Activated CD4-positive, alpha-beta T cell treated with anti-CD3 and anti-CD28 coated beads for 4 hours (primary cell): ENCODE measurements around the gene LRRN4CL.
"Not testable (repeated sequence)": the region's sequence is repeated elsewhere in the genome, so short reads cannot be mapped to it uniquely, and the experiment has no call there.

ENCODE experiments used
- DNase-seq, 2 donors: peaks; one replicate each; pipeline ENCODE4 v3.0.0-alpha.2; 2020

The LRRN4CL gene

GRCh38 chr11:62709247-62710000 lies 20.1 kb upstream of the LRRN4CL start:
- peak; percentile 96 for DNase-seq

GRCh38 chr11:62708793-62709192 lies 19.5 kb upstream of the LRRN4CL start:
- DNase-seq: peak; percentile 41 to 46

GRCh38 chr11:62708392-62708791 lies 19.1 kb upstream of the LRRN4CL start:
- no peak for DNase-seq

GRCh38 chr11:62707277-62707861 lies 18.0 kb upstream of the LRRN4CL start, which contains the start of the genes BSCL2 and GNG3:
Gene BSCL2, minus strand, starts transcription at chr11:62707424. Its CDS starts 229 bp downstream, at chr11:62707195.
Gene GNG3, plus strand, starts transcription at chr11:62707676. Its CDS starts 620 bp downstream, at chr11:62708296.
- DNase-seq: no peak

- DNase-seq: no peak
Measured at GRCh38 chr11:62706850-62707247, 17.5 kb upstream of the LRRN4CL start.

GRCh38 chr11:62705880-62706849 lies 16.8 kb upstream of the LRRN4CL start:
- peak; percentile 92 to 95 for DNase-seq

- DNase-seq: no peak
Measured at GRCh38 chr11:62705413-62705812, 16.1 kb upstream of the LRRN4CL start.

GRCh38 chr11:62703921-62704320 lies 14.6 kb upstream of the LRRN4CL start:
- DNase-seq: not testable (repeated sequence)

- no peak for DNase-seq
Measured at GRCh38 chr11:62702246-62702645, 12.9 kb upstream of the LRRN4CL start.

- peak; percentile 80 to 81 for DNase-seq
Measured at GRCh38 chr11:62694455-62695167, 5.3 kb upstream of the LRRN4CL start.

GRCh38 chr11:62693624-62694023 lies 4.3 kb upstream of the LRRN4CL start:
- not testable (repeated sequence) for DNase-seq

- DNase-seq: no peak
Measured at GRCh38 chr11:62688491-62688890, 839 bp downstream of the LRRN4CL start.

GRCh38 chr11:62687508-62688396 lies 1.6 kb downstream of the LRRN4CL start:
- DNase-seq: no peak

- DNase-seq: no peak
Measured at GRCh38 chr11:62682518-62682917, 6.8 kb downstream of the LRRN4CL start.

- peak; percentile 26 to 31 for DNase-seq
Measured at GRCh38 chr11:62680825-62681240, 8.5 kb downstream of the LRRN4CL start.

- peak; percentile 82 to 85 for DNase-seq
Measured at GRCh38 chr11:62678770-62679696, 10.3 kb downstream of the LRRN4CL start, which contains the start of gene UBXN1. Gene UBXN1, minus strand, starts transcription at chr11:62679073. Its CDS starts 150 bp downstream, at chr11:62678923.

GRCh38 chr11:62678433-62678769 lies 10.9 kb downstream of the LRRN4CL start:
- DNase-seq: no peak

- DNase-seq: no peak
Measured at GRCh38 chr11:62677714-62678113, 11.6 kb downstream of the LRRN4CL start.

GRCh38 chr11:62677156-62677555 lies 12.2 kb downstream of the LRRN4CL start:
- DNase-seq: no peak

GRCh38 chr11:62676698-62677097 lies 12.6 kb downstream of the LRRN4CL start:
- DNase-seq: no peak
